Measurements from ENCODE around the gene FBXL3.

- TF ChIP-seq EZH2 (IDR thresholded peaks at IDR 0.05) (no peak), CTCF (IDR thresholded peaks at IDR 0.05) (no peak)
Measured at GRCh38 chr13:77053192-77053591, 26.2 kb upstream of the FBXL3 start.

Data from neural progenitor cell (in vitro differentiated cells).